Right kidney (tissue), 1 donor: ENCODE data around the gene P2RX3.

Experiments
- DNase-seq: peaks from one replicate; pipeline ENCODE4 v3.0.0-alpha.2; 2016

The P2RX3 gene

GRCh38 chr11:57309106-57310059 lies 28.8 kb upstream of the P2RX3 start:
- no peak for DNase-seq

DNA sequence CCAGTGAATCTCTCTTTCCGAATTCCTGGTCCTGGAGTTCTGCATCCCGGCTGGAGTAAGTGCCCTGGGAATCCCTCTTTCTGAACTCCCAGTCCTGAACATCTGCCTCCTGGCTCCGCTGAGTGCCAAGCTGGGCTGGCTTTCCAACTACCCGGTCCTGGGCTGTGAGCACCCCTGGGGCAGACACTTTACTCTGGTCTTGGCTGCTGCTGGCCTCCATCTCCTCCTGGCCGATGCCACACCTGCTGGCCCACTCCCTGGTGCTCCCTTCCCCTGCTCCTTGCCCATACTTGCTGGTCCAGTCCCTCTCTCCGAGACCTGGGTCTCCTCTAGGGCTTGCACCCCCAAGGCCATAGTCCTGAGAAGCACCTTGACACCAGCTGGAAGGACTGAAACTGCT lies 28.1 kb upstream of the P2RX3 start:
- no peak for DNase-seq

DNA sequence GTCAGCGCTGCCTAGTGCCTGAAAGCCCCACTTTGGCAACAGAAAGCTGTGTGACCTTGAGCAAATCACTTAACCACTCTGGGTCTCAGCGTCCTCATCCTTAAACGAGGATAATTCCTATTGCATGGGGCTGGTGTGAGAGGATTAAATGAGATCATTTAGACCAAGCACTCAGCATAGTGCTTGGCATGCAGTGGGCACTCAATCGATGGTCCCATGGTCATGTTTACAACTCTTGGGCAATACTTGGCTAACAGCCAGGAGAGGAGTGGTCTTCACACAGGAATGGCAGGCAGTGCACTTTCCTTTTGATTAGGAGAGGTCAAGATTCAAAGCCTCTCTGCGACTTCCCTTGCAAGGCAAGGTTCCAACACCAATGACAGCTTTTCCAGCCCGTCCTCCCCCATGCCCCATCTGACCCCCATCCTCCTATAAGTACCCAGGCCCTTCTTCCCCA lies 27.5 kb upstream of the P2RX3 start:
- DNase-seq = no peak

- DNase-seq = peak; percentile 54
Observed at GRCh38 chr11:57311109-57311936, 26.8 kb upstream of the P2RX3 start.

DNA sequence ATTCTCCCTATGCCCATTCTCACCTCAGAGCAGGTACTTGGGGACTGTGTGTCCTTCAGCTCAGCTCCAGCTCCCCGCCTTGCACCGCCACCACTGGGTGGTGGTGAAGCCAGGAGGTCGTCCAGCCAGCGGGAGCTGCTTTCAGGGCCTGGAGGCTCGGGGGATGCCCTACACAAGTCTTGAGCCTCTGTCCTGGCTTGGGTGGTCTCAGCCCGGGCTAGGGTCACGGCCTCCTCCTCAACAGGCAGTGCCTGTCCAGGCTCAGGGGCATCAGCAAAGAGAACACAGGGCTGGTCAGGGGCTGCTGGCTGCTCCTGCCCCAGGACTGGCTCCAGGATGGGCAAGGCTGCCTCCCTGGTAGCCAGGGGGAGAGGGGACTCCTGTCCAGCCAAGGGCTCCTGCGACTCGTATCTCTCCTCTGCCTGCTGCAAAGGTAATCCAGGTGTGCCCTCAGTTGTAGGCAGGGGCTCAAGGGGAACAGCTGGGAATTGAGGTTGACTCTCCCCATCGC lies 25.6 kb upstream of the P2RX3 start:
- DNase-seq = no peak

GRCh38 chr11:57313071-57313787 lies 24.9 kb upstream of the P2RX3 start:
- no peak for DNase-seq

- no peak for DNase-seq
Observed at GRCh38 chr11:57313788-57314135, 24.4 kb upstream of the P2RX3 start.

DNA sequence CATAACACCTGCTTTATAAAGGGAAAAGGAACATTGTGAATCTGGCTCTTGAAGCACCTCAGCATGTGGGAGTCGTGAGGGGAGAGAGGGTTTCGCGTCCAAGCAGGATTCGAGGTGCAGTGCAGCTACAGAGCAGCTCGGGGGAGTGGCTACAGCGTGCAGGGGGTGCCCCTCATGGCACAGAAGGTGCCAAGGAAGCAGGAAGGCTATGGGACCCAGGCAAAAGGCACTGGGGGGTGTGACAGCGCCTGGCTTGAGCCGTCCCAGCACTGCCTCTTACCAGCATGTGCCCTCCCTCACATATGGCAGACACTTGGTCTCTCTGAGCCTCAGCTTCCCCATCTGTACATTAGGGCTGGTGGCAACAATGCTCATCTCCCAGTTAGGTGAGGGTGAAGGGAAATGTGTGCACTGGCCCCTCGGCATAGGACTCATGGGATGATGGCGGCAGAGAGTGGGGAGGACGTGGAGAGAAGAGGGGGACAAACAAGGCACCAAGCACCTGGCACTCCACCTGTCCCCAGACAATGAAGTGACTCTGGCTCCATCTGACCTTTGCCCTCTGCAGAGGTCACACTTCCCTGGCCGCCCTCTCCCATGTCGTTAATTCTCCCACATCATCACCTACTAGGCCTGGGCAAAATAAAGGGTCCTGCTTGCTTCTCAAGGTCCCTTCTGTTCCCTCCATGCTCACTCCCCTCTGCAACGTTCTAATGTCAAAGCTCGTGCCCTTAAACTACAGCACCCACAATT lies 23.8 kb upstream of the P2RX3 start:
- no peak for DNase-seq

GRCh38 chr11:57315491-57315890 lies 22.7 kb upstream of the P2RX3 start:
- DNase-seq = no peak

- no peak for DNase-seq
Observed at GRCh38 chr11:57316017-57316416, 22.1 kb upstream of the P2RX3 start.

GRCh38 chr11:57318178-57318577 lies 20.0 kb upstream of the P2RX3 start:
- no peak for DNase-seq

GRCh38 chr11:57320067-57320718 lies 18.0 kb upstream of the P2RX3 start:
- DNase-seq = no peak

- DNase-seq = no peak
Observed at GRCh38 chr11:57320719-57321387, 17.3 kb upstream of the P2RX3 start.

- no peak for DNase-seq
Observed at GRCh38 chr11:57321388-57322255, 16.5 kb upstream of the P2RX3 start.

DNA sequence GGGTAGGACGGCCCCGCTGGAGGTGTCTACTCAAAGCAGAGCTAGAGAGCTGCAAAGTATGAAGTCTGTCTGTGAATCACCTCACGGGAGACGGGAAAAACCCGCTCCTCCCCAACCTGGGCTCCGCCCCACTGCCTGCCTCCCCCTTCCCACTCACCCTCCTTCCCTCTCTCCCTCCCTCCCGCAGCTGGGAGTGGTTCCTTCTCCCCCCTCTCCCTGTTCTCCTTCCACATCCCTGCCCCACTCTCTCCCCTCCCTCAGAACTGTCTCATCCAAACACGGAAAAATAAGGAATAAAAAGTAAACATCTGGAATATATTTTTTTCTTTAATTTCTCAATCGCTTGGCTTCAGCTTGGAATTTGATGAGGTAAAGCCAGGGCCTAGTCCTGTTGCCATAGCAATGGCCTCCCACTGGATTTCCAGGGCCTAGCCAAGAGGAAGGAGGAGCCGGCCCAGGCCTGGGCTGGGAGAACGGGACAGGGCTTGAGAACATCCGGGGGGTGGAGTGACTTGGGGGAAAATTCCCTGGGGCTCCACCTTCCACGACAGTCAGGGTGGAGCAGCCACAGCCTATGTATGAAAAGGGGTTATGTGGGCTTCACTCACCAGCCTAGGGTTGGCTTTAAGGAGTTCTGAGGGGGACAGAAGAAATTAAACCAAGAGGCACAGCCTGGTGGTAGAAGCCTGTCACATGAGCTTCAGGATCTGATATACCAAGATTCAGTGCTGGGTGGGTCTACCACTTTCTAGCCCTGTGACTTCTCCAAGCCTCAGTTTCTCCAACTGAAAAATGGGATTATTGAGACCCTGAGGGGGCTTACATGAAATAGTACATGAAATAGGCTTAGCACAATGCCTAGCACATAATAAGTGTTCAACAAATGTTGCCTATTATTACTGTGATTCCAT lies 15.6 kb upstream of the P2RX3 start:
- peak; percentile 82 for DNase-seq

DNA sequence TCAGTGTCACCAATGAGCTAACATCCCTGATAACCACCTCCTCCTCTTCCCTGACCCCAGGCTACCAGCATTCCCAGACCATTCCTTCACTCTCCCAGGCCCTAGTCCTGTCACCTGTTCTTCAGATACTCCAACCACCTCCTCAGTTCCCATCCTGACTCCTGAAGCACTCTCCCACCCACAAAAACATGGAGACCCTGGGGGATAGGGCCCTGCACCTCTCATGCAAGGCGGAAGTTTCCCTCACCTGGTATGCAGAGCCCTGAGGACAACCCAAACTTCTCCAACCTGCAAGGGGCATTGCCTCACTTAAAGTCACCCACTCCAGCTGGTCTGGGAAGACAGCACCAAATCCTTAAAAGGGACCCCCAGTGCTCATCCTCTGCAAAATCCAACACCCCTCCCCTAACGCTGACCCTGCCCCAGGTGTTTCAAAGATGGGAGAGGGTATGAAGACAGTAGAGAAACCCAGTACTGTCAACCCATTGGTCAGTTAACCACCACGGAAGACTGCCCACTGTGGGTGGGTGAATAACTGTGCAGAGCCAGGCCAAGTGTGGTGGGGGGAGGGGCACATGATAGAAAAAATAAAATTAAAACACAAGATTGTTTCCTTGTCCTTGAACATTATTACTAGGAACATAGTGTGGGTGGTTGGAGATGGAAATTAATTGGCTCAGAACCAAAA lies 14.8 kb upstream of the P2RX3 start:
- peak; percentile 49 for DNase-seq

GRCh38 chr11:57323855-57324153 lies 14.3 kb upstream of the P2RX3 start:
- DNase-seq = no peak
